Measurements from ENCODE around the gene PRDM16. TPM values are rescaled to one million over a fixed set of nuclear protein-coding genes. Genes with fewer than 3 reads are reported as not detected.

Gene PRDM16
- total and polyA plus RNA-seq, 2 of the 4 experiments (the other 2 are of a cell fraction): 0.02 TPM; not detected in 1

GRCh38 chr1:3283849-3284248 is 214.8 kb downstream of the PRDM16 start:
- BruUV-seq (replicated peaks): no TSS peak
- Histone ChIP-seq H4K91ac (ENCODE audit: insufficient read depth, low read depth, low read length) (no peak overlapping the region), H3K4me1 (ENCODE audit: control insufficient read depth, insufficient read depth, low read length) (no peaks in the 10 kb centered on the region), H4K8ac (ENCODE audit: low read depth in 2 of 2, low read length in 2 of 2) (no peak overlapping the region), H3K23ac (ENCODE audit: low read depth, low read length) (no peak overlapping the region), H3K14ac (replicated peaks; ENCODE audit: low read depth, low read length) (no peak overlapping the region), H3K4me2 (ENCODE audit: low read depth, low read length) (no peak overlapping the region), H4K20me1 (ENCODE audit: insufficient read depth, low read length) (no peaks in the 10 kb centered on the region), H2BK15ac (ENCODE audit: low read depth, low read length) (no peak overlapping the region), H2BK20ac (ENCODE audit: low read depth, low read length) (no peak overlapping the region), H2AK9ac (replicated peaks; ENCODE audit: low read depth, low read length, poor library complexity) (no peak overlapping the region), H3K79me1 (ENCODE audit: low read depth in 1 of 2, low read length in 2 of 2) (no peaks in the 10 kb centered on the region), H3K56ac (ENCODE audit: extremely low read depth, insufficient read depth, low read length) (no peak overlapping the region), H3K27me3 (ENCODE audit: control insufficient read depth, insufficient read depth, low read length) (peaks cover 10% of the 10 kb centered on the region), H3K4ac (ENCODE audit: low read depth, low read length) (no peak overlapping the region), H3K36me3 (ENCODE audit: control insufficient read depth, insufficient read depth, low read length) (no peaks in the 10 kb centered on the region), H2AK5ac (ENCODE audit: low read depth, low read length) (no peak overlapping the region), H3K9me3 (ENCODE audit: control insufficient read depth, insufficient read depth, low read length) (no peaks in the 10 kb centered on the region), H3K18ac (ENCODE audit: low read depth, low read length) (no peak overlapping the region), H3K9ac (ENCODE audit: low read depth, low read length) (no peak overlapping the region), H2BK120ac (ENCODE audit: low read depth, low read length) (no peak overlapping the region), H3K9me1 (ENCODE audit: insufficient read depth, low read length) (no peaks in the 10 kb centered on the region), H4K5ac (ENCODE audit: low read depth, low read length) (no peak overlapping the region), H3K27ac (ENCODE audit: insufficient read depth, low read length) (no peak overlapping the region), H2BK5ac (ENCODE audit: low read depth, low read length, poor library complexity, severe bottlenecking) (no peak overlapping the region), H3K4me3 (ENCODE audit: insufficient read depth, low read depth, low read length) (no peak overlapping the region), H2AFZ (replicated peaks; ENCODE audit: low read length, poor library complexity) (no peak overlapping the region)
- dilution Hi-C loops (cut with HindIII; ENCODE audit: low sequenced_read_pairs, unreplicated experiment): no loop called here
- WGBS, 2 experiments (ENCODE audit: extremely low coverage in 2 of 2, insufficient read length in 1 of 2): 8% methylated on average over 18 of the region's 22 CpGs; no CpG with 5 or more reads in 1 of the 2 experiments
- CTCF ChIA-PET: interaction anchor here (0.7 kb wide), 1 partner anchor 24 kb away, joined by 3 read pairs; no protein-coding TSS in a partner anchor
- DNase-seq: no peak
- intact Hi-C loops (cut with micrococcal nuclease): no loop called here
- in situ Hi-C loops (cut with MboI; ENCODE audit: low sequenced_read_pairs): no loop called here
- ATAC-seq (ENCODE audit: low read depth): no peak
- no peak for TF ChIP-seq RCOR1 (IDR thresholded peaks at IDR 0.05; ENCODE audit: insufficient replicate concordance, low read length)
- peak; percentile 44 for TF ChIP-seq CTCF (conservative IDR thresholded peaks at IDR 0.05; ENCODE audit: low read depth, low read length)
- no peak for TF ChIP-seq USF2 (IDR thresholded peaks at IDR 0.05; ENCODE audit: low read depth, low read length)
- no peak for TF ChIP-seq BHLHE40 (IDR thresholded peaks at IDR 0.05; ENCODE audit: low read depth, low read length)
- no peak for TF ChIP-seq SMC3 (IDR thresholded peaks at IDR 0.05; ENCODE audit: low read depth, low read length)
- TF ChIP-seq MXI1 (IDR thresholded peaks at IDR 0.05; ENCODE audit: borderline replicate concordance, low read depth, low read length): no peak
- no peak for TF ChIP-seq CEBPB (IDR thresholded peaks at IDR 0.05; ENCODE audit: low read depth, low read length)
- no peak for TF ChIP-seq POLR2A (IDR thresholded peaks at IDR 0.05; ENCODE audit: low read depth, low read length)
- no peak for TF ChIP-seq RFX5 (IDR thresholded peaks at IDR 0.05; ENCODE audit: low read depth, low read length)
- TF ChIP-seq CHD1 (IDR thresholded peaks at IDR 0.05; ENCODE audit: low read depth, low read length): no peak
- no peak for TF ChIP-seq NFE2L2 (IDR thresholded peaks at IDR 0.05; ENCODE audit: low read depth, low read length)
- TF ChIP-seq RAD21 (IDR thresholded peaks at IDR 0.05; ENCODE audit: low read length): peak; percentile 45
- TF ChIP-seq MAFK (IDR thresholded peaks at IDR 0.05; ENCODE audit: low read depth, low read length): no peak
- TF ChIP-seq MAZ (IDR thresholded peaks at IDR 0.05; ENCODE audit: borderline replicate concordance, low read depth, low read length): no peak
- no peak for TF ChIP-seq ELK1 (IDR thresholded peaks at IDR 0.05; ENCODE audit: borderline replicate concordance, low read depth, low read length)
- POLR2A ChIA-PET (ENCODE audit: unreplicated experiment): no interaction called here
